Hematopoietic multipotent progenitor cell (in vitro differentiated cells): ENCODE results near the gene TMEM54. TPM values are rescaled to one million over a fixed set of nuclear protein-coding genes. Genes with fewer than 3 reads are reported as not detected.

Experiments used
- DNase-seq, 3 donors: peaks; one replicate each; pipeline ENCODE4 v3.0.0-alpha.2; 2011 to 2015; ENCODE audit warnings: low read depth in 2 of 3, low spot score in 2 of 3
- total RNA-seq: library from RNA; depleted of rRNA; stranded (reverse); fragments of >200 nt; gene quantifications from one replicate; pipeline ENCODE4 v1.2.3, GENCODE V29; 2012

Gene TMEM54
- total RNA-seq, 1 donor, result under 0.01 TPM

DNA sequence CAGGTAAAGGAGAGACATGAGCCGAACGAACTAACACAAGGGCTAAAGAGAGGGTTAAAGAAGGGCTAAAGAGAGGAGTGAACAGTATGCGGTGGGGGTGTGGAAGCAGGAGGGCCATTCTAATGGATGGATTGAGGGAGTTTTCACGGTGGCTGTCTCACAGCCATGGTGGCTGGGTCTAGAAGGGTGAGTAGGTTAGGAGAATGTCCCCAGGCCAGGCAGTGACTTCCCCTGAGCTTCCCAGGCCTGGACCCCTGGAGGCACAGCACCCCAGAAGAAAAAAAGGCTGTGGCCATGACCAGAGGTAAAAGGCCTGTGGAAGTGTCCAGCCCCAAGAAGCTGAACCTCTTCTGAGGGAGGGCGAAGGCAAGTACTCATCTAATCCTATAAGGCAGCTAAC lies 34.0 kb downstream of the TMEM54 start:
- DNase-seq, result no peak

DNA sequence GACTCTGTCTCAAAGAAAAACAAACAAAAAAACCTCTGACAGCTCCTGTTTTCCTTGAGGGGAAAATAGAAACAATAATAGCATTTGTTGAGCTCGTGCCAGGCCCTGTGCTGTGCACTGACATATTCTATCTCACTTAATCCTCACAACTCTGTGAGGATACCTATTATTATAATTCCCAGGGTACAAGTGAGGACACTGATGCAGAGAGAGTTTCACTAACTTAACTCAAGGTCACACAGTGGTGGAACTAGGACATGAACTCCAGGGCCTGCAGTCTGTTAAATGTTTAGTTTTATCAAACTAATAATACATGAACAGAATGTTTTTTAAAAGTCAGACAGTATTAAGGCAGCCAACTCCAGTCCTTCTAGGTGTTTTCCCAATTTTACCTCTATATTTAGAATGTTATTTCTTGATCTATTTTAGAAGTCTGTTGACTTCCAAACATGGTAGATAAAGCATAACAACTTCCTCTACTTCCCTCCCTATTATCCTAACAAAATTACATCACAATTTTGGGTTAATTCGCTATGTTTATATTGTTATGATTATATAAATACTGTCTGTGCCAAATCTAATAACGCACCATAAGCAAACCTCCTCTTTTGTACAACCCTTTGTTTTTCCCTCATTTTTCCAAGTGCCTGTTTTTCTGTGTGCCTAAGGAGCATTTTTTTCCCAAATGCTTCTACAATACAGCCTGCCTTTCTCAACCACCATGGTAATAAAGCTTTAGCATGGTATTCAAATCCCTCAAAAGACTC lies 35.4 kb downstream of the TMEM54 start:
- DNase-seq, result no peak

DNA sequence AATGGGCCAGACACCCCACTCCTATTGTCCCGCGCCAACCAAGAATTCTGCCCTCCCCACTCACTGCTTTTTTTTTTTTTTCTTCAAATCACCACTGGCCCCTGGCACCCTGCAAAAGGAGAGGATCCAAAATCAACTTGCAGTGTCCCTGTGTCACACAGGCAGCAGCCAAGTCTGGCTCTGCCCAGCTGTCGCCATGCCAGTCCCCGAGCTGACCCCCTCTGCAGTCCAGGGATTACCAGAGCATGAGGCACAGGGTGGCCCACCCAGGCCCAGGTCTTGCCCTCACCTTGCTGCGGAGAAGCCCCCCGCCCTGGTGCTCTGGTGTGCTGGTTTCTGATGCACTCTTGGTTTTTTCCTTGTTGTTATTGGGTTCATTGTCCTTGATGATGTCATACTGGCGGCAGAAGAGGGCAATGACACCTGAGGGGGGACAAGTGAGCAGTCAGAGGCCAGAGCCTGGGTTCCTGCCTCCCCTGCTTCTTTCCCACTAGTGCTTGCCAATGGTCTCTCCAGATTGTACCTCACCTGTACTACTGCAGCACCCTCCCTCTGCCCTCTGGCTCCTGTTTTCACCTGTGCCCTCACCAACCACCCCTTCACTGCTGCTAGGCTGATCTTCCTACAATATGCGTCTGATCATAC lies 36.7 kb downstream of the TMEM54 start:
- no peak for DNase-seq

DNA sequence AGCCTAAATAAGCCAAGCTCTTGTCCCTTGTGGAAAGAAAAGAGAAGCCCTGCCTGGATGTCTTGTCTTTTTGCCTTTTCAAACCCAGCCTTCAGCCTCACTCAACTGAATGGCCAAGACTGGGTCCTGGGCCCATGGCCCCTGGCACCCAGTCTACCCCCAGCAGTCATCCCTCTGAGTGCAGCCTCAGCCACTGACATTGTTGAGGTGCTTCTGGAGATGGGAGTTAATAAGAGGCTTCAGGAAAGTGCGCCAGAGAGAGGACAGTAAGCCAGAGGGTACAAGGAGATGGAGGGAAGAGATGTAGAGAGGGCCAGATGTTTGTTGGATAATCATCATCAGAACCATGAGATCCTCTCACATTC lies 37.3 kb downstream of the TMEM54 start:
- DNase-seq, result no peak

DNA sequence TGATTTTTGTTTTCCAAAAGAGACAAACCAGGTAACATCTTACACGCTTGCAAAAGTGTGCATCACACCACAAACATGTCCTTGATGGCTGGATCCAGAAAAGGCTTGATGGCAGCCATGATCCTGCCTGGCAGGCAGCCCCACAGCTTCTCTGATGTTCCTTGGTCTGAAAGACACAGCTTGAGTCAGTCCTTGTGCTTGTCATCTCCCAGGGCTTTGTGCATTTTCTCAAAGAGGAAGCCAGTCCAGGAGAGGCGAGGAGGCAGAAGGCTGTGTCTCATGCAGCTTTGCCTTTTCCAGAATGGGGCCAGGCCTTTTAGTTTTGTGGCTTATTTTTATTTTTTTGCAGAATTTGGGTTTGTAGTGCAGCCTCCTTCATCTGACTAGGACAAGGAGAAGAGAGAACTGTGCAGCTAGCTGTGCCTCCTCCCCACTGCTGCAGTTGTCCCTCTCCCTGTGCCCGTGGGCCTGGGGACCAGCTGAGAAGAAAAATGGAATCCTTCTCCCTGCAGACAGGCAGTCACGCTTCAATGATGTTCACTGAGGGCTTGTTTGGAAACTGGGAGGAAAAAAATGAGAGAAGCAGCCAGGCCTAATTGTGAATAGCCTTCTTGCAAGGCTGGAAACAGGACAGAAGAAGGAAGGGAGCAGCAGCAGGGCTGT lies 37.8 kb downstream of the TMEM54 start:
- no peak for DNase-seq

DNA sequence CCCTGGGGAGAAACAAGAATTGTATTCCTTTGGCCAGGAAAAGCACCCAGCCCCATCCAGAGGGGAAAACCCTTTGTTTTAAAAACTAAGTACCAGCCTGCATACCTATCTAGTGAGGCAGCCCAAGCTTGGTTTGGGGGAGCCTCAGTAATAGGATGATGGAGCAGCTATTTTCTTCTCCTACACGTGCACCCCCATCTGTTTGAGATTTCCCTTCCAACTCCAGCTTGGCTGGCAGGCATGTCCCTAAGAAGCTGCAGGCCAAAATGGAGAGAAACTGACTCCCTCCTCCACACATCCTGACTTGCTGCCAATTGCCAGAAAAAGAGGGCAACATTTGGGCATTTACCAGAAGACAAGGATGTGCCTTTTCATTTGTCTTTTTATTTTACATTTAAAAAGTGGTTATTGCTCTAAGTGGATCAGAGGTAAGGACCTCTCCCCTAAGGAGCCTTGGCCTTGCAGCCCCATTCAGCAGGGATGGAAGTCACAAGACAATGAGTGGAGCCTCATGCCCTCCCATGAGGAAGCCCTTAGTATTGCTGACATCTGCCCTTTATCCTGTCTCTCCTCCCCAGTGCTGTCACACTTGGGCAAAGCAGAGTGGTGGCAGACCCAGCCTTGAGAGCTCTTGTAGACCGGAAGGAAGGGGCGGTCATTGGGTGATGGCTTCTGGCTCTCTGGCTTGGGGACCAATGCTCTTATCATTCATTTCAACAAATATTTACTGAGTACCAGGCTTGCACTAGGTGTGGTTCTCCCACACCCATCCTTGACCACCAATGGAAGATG lies 39.1 kb downstream of the TMEM54 start:
- no peak for DNase-seq

DNA sequence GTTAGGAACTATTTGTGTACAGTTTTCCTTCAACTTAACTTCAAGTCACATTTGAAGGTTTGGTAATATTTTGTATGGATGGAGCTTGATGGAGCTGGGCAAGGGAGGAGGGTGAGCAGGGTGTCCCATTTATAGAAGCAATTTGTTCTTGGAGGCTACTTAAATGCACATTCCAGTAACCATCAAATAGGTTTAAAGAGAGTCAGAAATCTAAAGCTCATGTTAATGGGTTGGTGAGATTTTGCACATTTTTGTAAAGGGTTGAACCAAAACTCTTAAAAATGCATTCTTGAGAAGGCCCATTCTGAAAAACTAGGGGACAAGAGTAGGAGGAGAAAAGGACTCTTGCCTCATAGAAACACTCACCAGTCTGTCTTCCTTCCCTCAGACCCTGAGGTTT lies 40.6 kb downstream of the TMEM54 start:
- no peak for DNase-seq

DNA sequence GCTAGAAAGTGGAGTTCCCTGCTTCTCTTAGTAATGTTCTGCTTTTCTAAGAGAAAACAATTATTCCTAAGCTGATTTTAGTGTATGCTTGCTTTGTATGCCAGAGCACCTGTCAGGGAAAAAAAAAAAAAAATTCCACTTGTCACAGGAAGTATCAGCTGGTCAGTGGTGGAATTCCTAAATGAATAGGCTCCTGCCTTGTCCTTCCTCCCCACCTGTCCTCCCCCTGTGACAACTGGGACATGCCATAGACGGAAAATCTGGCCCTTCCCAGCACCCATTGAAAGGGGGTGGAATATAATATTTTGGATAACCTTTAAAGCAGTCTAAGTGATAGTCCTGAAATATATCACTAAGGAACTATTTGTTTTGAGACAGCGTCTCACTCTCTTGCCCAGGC lies 41.3 kb downstream of the TMEM54 start:
- no peak for DNase-seq

DNA sequence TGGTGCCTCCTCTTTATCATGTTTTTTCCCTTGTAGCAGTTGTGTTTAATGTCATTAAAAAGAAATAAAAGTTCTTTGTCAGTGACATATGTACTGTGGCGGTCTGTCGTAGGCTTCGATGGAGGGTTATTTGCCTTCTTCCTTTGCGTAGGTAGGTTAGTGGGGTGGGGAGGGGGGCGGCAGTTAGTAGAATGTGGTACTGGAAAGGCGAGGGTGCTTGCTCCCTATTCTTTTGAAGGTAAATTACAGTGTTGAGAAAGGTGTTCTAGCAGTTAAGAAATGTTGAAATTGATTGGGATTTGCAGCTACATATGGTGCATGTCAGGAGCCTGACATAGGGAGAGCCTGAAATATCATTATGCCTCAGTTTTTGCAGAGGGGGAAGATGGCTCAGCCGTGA lies 42.4 kb downstream of the TMEM54 start:
- DNase-seq, result no peak

DNA sequence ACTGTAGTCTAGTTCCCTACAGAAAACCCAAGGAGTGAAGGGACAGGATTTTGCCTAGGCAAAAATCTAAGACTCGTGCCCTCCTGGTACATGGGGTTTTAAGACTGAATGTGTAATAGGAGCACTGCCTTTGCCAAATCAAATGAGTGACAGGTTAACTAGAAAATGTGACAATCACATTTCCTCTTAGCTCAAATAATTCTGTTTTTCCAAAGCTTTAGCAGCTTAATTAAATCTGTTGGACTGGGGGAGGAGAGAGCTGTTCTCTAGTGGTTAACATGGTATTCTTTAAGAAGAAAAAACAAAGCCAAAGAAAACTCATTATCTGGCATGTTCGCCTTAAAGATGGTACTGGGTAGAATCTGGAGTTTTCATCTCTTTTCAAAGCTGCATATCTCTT lies 43.1 kb downstream of the TMEM54 start:
- DNase-seq, result no peak

DNA sequence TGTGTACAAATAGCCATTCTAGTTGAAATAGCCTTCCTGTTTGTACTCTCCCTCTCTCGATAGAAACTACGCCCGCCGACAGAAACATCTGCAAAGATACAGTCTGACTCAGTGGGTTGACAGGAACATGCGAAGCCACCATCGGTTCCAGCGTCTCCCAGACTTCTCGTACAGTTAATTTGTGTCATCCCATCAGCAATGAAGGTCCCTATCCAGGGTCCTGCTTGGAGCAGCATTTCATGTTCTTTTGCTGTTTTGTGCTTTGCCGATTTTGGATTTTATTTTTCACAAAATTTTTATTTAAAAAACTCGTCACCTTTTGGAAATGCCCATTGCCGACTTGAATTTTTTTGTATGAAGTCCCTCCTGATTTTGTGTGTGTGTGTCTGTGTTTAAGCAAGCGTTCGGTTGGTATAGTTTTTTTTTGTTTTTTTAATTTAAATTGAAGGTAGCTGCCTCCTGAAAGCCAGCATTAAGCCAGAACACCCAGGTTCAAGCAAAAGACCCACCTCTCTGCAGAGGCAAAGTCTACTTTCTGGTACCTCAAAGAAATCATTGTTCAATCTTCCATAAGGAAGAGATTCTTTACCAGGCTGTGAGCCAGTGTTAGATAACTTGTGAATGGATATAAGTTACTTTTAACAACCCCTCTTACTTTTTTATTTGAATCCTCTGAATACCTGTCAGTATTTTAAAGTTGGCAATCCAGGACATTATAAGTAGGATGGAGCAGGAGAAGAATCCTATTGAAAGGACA lies 45.1 kb downstream of the TMEM54 start:
- DNase-seq, result no peak

DNA sequence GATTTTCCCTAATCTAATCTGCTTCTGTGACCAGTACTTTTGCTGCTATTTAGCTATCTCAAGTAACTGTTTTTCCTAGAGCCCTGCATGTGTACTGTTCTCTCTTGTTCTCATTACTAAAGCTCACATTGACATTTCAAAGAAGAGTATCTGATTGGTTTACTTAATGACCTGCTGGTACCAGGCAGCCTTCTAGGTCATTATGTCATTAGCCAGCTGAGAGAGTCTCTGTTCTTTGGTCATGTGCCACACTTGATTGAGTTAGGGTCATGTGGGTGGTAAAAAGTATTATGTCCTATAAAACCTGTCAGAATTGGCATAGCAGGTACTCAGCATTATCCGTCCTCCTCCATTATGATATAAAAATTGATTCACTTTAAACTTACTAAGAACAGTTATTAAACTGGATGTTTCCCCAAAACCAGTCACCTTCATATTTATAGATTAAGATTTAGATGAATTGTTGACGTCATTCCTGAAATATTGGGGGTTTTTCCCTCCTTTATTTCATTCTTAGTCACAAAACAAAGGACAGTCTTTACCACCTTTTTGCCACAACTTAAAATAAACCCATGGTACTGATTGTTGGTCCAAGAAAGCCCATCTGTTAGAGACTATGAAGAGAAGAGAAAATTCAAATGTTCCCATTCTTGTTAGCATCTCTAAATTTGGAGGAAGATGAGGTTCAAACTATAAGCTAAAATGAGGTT lies 52.7 kb downstream of the TMEM54 start:
- DNase-seq, result no peak

Other genes with a start within 250 kb of the TMEM54 start
- gene SYNC, start 198.6 kb downstream of the TMEM54 start, total RNA-seq, result 0.27 TPM
- gene YARS1, start 84.0 kb downstream of the TMEM54 start, total RNA-seq, result 53.3 TPM
- 25.0 TPM for gene S100PBP, start 83.7 kb downstream of the TMEM54 start, total RNA-seq
- not detected for gene FNDC5, start 30.5 kb downstream of the TMEM54 start, total RNA-seq
- not detected for gene HPCA, start 14.9 kb downstream of the TMEM54 start, total RNA-seq
- gene RNF19B, start 63.4 kb upstream of the TMEM54 start, total RNA-seq, result 23.2 TPM
- gene AK2, start 135.5 kb upstream of the TMEM54 start, total RNA-seq, result 78.6 TPM
- 0.81 TPM for gene AZIN2, start 179.8 kb upstream of the TMEM54 start, total RNA-seq